SKM-1 treated with dmso at 0.1 percent for 144 hours (cell line): ENCODE measurements around the gene SERPINA6.
A peak's percentile ranks its signal among the peaks of the same experiment; 100 is the strongest.
"Not testable (repeated sequence)": the region's sequence is repeated elsewhere in the genome, so short reads cannot be mapped to it uniquely, and the experiment has no call there.

ENCODE experiments used
- DNase-seq: peaks from one replicate; lab custom pipeline; 2025; ENCODE audit not compliant: unreplicated experiment; lab: John Stamatoyannopoulos, UW

SERPINA6 gene

GRCh38 chr14:94322648-94323570 is at the start of gene SERPINA6:
SERPINA6 (minus strand) TSS chr14:94323336; CDS start chr14:94314648, 8,688 bp downstream.
- no peak for DNase-seq

- DNase-seq: no peak
Observed at GRCh38 chr14:94372021-94372605, 49.0 kb upstream of the SERPINA6 start.

GRCh38 chr14:94370524-94370910 is 47.4 kb upstream of the SERPINA6 start:
- DNase-seq: no peak

- DNase-seq: not testable (repeated sequence)
Observed at GRCh38 chr14:94369766-94370523, 46.8 kb upstream of the SERPINA6 start.

GRCh38 chr14:94368956-94369355 is 45.8 kb upstream of the SERPINA6 start:
- DNase-seq: no peak

- DNase-seq: no peak
Observed at GRCh38 chr14:94368243-94368590, 45.1 kb upstream of the SERPINA6 start.

GRCh38 chr14:94367347-94368242 is 44.5 kb upstream of the SERPINA6 start:
- peak; percentile 11 for DNase-seq

- DNase-seq: no peak
Observed at GRCh38 chr14:94366146-94366915, 43.2 kb upstream of the SERPINA6 start, which contains the start of gene SERPINA2. SERPINA2 (minus strand) TSS chr14:94366698.

GRCh38 chr14:94365624-94366023 is 42.5 kb upstream of the SERPINA6 start:
- no peak for DNase-seq

- no peak for DNase-seq
Observed at GRCh38 chr14:94364964-94365363, 41.8 kb upstream of the SERPINA6 start.

GRCh38 chr14:94364037-94364436 is 40.9 kb upstream of the SERPINA6 start:
- no peak for DNase-seq

- no peak for DNase-seq
Observed at GRCh38 chr14:94363151-94363624, 40.1 kb upstream of the SERPINA6 start.

GRCh38 chr14:94362614-94363133 is 39.5 kb upstream of the SERPINA6 start:
- DNase-seq: no peak

- DNase-seq: no peak
Observed at GRCh38 chr14:94361682-94362081, 38.5 kb upstream of the SERPINA6 start.

- DNase-seq: no peak
Observed at GRCh38 chr14:94360945-94361565, 37.9 kb upstream of the SERPINA6 start.

GRCh38 chr14:94357166-94357565 is 34.0 kb upstream of the SERPINA6 start:
- no peak for DNase-seq

- DNase-seq: no peak
Observed at GRCh38 chr14:94356379-94357056, 33.4 kb upstream of the SERPINA6 start.

- DNase-seq: no peak
Observed at GRCh38 chr14:94355191-94355794, 32.2 kb upstream of the SERPINA6 start.
